NCI-H345 treated with DMSO at 0.1 percent for 48 hours (cell line): ENCODE results near the gene DLL1.

Experiments
- DNase-seq: peaks from one replicate; lab custom pipeline; 2025; ENCODE audit not compliant: unreplicated experiment; lab: John Stamatoyannopoulos, UW

Gene DLL1

DNA sequence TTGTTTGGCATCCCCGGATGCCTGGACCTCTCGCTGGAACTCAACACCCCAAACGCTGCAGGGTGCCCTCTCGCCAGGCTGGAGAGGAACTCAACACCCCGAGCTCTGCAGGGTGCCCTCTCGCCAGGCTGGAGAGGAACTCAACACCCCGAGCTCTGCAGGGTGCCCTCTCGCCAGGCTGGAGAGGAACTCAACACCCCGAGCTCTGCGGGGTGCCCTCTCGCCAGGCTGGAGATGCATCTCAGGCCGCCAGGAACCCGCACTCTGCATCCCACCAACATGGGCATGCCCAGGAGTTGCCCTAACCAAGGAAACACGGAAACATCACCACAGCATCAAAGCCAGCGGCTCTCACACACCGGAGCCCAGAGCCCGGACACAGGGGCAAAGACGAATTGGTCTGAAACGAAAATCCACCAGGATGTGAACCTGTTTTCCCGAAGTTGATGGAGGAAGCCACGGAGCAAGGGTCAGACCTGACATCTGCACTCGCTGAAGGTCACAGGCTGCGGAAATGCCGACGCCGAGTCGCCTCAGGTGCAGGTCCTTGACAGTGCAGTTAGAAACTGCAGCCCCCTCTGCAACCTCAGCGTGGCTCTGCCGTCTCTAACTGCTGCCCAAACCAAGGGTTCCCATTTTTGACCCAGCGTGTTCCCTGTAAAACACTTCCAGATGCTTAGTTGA lies 37.5 kb downstream of the DLL1 start:
- peak; percentile 80 for DNase-seq

GRCh38 chr6:170251776-170252571 lies 38.9 kb downstream of the DLL1 start:
- DNase-seq: no peak

GRCh38 chr6:170250981-170251775 lies 39.7 kb downstream of the DLL1 start:
- DNase-seq: no peak

DNA sequence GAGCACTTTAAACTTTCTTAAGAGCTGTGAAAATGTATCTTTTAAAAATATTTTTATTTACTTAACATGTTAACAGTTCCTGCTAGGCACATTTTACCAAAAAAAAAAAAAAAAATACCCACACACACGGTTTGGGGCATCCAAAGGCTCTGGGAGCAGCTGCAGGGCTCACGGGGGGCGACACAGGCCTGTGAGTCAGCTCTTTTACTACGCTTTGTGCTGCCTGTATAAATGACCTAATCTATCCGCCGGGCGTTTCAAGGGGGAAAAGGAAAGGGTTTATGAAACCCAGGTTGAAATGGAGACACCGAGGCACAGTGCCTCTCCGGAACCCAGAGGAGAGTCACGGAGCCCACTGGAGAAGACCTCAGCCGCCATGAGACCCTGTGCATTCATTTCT lies 40.4 kb downstream of the DLL1 start:
- no peak for DNase-seq

DNA sequence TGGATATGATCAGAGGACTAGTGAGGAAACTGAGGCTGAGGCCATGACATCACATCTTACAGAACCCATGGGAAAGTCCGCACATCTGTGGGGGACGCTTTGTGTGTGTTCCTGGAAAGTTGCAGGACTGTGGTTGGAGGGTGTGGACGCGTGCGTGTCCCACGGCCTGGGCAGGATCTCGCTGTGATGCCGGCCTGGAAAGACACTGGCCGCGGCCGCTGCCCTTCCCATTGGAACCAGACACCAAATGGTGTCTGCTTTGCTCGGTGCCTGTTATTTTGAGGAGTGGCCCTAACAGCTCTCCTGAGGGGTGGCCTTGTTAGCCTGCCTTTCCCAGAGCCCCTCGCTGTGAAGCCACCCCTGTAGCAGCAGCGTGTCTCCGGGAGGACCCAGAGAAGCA lies 41.1 kb downstream of the DLL1 start:
- DNase-seq: no peak

DNA sequence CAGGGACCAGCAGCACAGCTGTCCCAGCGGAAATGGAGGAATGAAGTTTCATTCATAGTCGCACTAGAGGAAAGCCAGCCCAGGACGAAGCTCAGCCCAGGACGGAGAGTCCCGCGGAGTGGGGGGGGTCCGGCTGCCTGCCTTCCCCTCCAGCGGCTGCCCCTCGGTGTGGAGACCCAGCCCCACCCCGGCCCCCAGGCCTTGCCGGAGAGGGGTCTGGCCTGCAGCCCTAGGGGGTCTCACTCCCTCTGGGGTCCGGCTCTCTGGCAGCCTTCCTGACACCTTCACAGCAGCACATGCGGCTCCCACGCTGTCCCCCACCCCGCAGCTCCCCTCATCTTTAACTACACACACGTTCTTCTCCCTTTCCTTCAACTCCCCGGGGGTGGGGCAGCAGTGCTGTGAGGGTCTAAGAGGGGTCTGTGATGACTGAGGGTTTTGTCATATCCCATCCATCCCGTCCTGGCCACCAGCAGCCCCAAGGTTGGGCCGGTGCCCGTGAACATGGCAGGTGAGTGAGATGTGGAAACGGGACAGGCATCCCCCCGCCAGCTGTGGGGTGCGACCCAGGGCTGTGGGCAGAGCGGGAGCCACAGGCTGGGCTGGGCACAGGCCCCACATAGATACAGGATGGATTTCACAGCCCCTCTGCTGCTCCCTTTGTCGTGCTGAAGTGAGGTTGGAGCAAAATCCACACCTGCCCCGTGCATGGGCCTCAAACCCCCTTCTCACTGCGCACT lies 41.8 kb downstream of the DLL1 start:
- no peak for DNase-seq

DNA sequence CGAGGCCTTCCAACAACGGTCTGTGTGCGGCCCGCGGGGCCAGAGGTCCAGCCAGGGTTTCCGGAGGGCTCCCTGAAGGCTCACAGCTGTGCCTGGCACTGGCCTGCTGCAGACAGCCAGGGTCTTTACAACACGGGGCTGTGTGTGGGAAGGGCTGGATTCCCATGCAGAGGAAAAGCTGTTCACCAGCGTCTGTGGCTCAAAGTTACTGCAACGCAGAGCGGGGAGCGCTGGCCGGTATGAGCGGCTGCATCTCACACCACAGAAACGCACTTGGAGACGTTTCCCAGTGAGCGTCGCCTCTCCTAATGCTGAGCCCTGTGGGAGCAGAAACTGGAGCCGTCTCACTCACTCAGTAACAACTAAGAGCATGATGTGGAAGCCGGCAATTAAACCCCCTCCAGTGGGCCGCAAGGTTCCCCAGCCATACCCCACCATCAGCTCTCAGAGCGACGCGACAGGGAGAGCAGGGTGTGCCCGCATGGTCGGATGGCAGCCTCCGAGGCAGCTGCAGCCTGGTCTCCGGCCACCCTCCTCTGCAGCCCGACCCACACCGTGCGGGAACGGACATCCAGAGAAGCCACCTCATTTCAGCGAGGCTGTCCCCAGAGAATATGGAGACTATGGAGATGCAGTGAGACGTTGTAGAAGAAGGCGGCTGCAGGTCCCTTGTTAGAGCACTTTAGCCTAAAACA lies 42.6 kb downstream of the DLL1 start:
- no peak for DNase-seq

GRCh38 chr6:170247178-170247701 lies 43.6 kb downstream of the DLL1 start:
- DNase-seq: no peak

DNA sequence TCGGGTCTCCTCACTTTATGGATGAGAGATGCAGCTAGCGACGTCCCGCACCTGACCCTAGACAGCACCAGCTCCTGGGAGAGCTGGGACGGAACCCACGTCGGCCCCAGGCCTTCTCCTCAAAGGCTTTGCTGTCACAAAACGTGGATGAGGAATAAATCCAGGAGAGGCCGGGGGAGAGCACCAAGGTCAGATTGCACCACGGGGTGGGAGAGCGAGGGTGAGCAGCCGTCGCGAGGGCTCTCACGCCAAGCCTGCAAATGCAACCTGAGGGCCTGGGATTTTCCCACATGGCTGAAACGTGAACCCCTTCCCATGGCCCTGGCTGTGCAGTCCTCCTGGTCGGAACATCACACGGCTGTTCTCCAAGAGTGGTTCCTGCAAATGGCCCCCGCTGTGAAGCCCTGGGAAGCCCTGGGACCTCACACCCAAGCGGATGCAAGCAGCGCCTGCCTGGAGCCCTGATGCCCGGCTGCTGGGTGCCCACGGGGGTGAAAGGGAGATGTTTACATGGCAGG lies 45.3 kb downstream of the DLL1 start:
- no peak for DNase-seq

DNA sequence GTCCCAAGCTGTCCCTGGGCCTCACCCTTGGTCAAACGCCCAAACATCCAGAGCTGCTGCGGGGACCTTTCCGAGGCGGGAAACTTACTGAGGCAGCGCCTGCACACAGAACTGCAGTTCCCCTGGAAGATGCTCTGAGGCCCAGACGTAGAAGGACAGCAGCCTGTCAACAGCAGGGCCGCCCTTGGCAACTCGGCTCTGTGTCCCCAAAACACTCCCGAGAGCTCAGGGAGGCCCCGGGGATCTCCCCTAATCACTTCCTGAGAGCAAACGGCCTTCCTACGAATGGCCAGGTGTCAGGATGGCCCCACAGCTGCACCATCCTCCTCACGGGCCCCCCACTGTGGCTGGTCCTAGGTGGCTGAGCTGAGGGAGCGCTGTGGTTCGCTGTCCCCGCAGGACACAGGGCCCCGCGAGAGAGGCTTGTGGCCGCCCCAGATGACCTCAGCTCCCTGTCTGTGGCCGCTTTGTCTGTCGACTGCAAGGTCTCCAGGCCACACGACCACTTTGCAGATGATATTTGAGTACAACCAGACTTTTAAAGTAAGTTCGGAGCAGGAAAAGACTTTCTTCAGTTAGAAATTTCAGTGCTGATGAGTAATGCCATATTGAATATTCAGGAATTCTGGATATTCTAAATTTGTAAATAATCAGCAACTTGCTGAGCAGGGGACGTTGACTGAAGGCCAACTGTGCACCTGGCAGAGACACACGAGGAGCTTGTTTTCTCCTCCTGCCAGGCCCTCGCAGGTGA lies 46.0 kb downstream of the DLL1 start:
- DNase-seq: no peak

DNA sequence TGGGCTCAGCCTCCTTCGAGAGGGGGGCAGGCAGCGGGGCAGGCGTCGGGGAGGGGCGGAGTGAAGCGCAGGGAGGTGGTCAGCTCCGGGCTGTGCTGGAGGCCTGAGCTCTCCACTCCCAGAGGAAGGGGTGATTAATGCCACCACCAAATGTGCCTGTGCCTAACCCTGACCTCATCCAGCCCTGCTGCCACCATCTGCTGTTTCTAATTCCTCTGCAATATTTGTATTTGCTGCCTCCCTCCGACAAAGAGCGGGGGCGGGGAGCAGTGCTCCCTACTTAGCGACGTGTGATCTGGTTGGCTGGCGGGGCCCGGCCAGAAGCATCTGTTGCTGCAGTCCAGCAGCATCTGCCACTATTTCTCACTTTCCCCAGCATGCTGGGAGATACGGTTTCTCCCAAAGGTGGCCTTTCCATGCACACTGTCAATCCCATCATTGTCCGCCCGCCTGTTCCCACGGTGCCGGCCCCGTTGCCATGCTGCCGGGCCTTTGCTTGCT lies 47.0 kb downstream of the DLL1 start:
- DNase-seq: no peak

DNA sequence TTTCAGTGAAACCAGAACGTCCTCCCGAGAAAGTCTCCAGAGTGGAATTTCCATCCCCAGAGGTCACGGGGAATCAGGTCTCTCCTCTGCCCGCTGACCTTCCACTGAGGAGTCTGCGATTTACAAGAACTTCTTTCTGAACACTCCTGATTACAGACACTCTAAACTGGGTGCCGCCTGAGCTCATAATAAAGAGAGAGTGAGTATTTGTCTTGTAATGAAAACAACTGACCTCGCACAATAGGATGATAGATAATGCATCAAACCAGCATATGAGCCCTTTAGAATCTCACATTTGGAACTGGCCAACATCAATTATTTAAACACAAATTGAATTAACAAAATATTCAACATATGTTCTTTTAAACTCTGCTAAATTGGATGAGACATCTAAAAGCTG lies 47.5 kb downstream of the DLL1 start:
- no peak for DNase-seq

DNA sequence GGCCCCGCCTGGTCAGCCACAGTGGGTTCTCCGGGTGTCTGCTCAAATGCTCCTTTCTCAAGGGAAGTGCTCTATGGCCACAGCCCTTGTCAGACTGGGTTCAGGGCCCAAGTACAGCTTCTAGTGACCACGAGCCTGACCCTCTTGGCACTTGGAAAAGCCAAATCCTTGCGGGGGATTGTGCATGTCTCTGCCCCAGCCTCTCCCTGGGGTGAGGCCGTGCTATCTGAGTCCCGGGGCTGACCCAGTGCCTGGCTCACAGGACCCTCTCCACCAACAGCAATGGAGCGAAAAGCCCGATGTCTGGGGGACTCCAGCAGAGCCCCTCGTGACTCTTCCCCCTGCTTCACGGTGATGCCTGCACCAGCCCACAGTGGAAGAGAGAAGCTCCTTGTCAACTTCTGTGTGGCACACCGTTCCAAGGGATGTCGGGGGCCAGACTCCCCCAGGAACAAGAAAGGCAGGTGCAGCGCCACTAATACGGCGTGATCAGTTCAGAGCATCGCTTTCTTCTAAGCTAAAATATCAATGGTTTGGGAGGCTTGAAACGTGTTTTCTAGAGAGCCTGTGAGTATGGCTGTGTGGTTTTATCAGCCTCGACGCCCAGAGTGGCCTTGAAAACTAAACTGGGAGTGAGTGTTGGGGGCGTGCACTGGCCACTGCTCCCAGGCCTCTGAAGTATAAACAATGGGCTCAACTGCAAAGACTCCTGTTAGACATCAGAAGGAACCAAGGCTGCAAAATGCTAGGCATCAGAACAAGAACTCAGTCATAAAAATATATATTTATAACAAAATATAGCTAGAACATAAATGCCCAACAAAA lies 51.9 kb downstream of the DLL1 start:
- DNase-seq: no peak

GRCh38 chr6:170237999-170238740 lies 52.7 kb downstream of the DLL1 start:
- no peak for DNase-seq

DNA sequence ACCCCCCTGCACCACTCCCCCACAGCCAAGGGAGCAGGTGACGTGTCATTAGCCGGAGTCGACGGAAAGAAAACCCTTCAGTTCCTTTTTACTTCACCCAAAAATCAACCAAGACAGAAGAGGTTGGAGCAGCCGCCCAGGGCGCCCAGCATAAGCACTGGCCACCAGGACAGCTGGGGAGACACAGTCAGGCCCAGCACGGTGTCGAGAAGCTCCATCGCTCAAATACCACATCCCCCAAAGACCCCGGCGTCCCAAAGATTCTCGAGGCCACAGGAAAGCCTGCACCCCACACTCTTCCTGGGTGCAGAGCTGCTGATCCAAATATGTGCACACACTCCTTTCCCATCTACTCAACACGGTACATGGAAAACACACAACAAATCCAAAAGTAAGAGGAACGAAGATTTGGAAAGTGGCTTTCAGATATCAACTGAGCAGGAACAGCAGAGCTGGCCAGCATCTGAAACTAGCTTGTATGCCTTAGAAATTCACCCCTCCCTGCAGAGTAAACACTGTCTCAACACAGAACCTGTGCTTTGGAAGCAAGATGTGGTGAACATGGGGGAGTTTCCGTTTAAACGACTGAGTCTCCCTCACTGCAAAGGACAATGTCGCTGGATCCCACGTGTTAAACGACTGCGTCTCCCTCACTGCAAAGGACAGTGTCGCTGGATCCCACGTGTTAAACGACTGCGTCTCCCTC lies 54.6 kb downstream of the DLL1 start:
- DNase-seq: no peak

DNA sequence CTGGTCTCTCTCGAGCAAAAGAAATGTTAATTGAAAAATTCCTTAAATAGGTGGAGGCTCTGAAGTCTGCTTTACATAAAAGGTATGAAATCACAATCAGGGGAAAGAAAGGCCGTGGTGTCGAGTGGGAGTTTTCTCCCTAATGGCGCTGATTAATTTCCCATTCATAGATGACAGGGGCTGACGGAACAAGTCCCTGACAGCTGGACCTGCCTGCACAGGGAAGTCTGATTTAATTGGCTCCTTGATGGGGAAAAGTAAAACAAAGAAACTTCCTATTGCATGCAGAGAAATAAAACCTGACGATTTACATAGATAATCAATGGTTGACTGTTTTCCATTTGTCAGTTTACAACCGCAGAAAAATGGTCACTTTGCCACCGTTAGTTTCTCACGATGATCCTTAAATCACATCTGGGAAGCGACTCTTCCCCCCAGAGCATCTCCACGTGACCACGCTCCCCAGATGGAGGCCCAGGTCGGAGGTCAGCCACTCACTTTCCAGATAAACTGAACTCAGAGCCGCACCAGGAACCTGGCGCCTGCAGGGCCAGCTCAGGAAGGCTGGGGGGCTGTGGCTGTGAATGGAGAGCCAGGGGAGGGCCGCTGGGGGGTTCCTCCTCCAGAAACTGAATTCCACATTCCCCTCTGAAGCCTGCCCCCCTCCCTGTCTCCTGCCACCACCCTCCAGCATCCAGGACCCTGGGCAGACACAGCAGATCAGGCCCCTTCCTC lies 55.3 kb downstream of the DLL1 start:
- no peak for DNase-seq
